GM19099 (cell line): Measurements from ENCODE around the gene LRFN2.

Experiments
- POLR2A ChIP-seq: IDR thresholded peaks from 3 replicates; pipeline ENCODE4 v1.6.1; 2011; ENCODE audit warnings: low read depth; ENCODE audit not compliant: insufficient read length; ENCODE audit errors: extremely low read depth

Gene LRFN2

DNA sequence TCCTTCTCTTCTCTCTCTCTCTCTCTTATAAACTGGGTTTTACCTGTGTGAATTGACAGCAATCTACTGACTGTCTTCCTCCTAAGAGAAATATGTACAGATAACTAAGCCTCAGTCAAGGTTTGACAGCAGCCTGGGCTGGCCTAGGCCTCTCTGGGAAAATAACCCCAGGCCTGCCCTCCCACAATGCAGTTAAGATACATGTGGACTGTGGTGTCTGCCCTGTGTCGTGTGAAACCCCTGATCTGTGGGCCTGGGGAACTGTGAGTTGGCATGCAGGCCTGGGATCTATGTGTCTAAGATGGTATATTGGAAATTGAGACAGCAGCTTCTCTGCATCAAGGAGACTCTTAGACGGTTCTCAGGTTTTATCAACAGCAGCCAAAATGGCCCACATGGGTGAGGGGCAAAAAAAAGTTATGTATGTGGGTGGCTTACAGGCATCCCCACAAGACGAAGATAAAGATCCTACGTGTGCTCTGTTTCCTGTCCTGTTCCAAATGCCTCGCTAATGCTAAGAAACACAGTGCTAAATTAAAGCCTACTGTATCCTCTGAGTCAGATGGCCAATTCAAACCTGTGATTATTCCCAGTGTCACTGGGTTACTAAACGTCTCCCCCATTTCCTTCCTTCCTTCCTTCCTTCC is 19.0 kb downstream of the LRFN2 start:
- no peak for TF ChIP-seq POLR2A

DNA sequence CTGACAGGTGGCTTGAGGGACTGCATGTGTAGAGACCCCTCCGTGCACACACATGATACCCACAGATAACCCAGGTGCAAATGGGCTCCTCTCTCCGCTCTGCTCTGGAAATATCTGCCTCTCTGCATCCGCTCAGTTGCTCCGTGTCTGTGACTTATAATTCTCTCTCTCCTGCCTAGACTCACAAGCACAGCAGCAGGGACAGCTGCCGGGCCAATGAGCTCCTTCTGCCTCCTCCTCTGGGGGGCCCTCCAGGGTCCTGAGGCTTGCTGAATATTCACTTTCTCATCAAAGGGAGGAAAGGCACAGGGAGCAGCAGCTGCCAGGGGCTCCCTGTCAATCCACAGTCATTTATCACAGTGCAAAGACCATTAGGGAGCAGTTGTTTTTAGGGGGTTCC is 24.1 kb downstream of the LRFN2 start:
- TF ChIP-seq POLR2A, result no peak

DNA sequence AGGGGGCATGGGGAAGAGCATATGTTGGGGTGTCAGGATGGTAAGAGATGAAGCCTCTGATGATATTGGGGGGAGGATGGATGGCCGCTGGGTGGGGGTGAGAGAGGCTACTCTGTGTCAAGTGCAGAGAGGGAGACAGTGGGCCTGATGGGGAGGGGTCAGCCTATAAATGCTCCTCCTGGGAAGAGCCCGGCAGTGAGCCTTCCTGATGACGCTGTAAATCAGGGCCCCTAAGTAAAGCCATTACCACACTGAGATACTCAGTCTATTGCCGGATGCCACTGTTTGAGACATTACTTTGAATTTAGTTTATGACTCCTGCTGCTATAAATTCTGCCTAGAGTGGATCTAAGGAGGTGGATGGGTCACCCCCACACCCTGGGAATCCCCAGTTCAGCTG is 28.1 kb downstream of the LRFN2 start:
- no peak for TF ChIP-seq POLR2A

DNA sequence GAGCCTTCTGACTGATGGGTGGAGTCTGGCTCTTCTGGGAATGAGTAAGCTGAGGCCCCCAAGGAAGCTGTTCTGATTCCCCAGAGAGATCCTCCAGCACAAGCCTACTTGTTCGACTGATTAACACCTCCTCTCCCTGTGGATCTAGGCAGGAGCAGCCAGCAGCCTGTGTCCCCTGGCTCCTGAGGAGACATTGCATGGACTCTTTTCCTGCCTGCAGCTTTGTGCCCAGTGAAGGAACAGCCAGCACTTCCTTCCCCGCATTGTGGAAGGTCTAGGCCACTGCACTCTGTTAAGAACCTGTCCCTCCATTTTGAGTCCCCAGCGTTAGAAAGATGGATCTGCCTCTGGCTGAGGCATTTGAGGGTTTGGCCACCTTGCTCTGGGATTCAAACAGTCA is 29.1 kb downstream of the LRFN2 start:
- no peak for TF ChIP-seq POLR2A

GRCh38 chr6:40556881-40557280 is 30.3 kb downstream of the LRFN2 start:
- no peak for TF ChIP-seq POLR2A

GRCh38 chr6:40556023-40556422 is 31.1 kb downstream of the LRFN2 start:
- TF ChIP-seq POLR2A, result no peak

- TF ChIP-seq POLR2A, result no peak
Observed at GRCh38 chr6:40555092-40555491, 32.1 kb downstream of the LRFN2 start.

DNA sequence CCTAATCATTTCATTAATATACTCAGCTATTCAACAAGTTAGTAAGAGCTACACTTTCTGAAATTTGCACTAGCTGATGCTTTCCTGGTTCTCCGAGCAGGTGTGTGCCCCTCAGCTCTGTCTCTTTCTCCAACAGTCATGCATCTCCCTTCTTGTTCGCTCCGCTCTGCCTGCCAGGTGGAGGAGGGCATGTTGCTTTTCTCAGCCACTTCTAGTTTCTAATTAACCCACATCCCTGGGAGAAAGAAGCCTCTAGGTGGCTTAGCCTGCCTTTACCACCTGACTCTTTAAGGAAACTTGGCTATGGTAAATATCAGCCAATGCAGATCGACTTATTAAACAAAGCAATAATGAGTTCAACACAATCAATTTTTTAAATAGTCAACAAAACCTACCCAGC is 34.2 kb downstream of the LRFN2 start:
- no peak for TF ChIP-seq POLR2A

DNA sequence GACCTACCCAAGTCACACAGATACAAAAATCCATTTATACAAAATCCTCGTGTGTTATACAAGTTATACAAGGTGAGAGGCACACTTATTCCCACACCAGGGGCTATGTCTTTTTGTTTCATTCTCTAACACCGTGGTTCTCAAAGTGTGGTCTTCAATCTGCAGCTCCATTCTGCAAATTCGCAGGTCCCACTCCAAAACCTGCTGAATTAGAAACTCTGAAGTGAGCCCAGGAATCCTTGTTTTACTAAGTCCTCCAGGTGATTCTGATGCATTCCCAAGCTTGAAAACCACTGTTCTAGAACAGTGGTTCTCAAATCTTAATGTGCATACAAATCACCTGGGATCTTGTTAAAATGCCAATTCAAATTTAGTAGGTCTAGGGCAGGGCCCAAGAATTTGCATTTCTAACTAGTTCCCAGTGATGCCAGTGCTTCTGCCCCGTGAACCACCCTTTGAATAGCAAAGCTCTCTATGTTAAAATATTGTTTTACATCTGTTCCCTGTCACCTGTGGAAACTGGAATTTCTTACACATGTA is 35.1 kb downstream of the LRFN2 start:
- TF ChIP-seq POLR2A, result no peak

GRCh38 chr6:40550202-40551101 is 36.7 kb downstream of the LRFN2 start:
- no peak for TF ChIP-seq POLR2A

DNA sequence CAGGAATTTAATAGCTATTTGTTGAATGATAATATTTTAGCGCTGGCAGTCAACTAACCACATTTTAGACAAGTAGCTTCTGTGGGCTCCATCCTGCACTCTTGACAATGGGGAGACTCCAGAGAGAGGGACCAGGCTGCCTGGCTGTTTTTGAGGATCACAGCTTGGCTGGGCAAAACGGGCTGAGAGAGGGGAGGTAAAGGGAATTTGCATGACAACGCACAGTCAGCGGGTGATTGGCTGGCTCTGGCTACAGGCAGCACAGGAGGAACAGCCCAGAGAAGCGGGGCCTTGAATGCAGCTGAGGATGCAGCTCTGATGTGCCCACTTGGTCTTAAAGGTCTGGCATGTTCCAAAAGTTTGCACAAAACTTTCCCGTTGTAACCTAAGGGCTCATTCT is 41.2 kb downstream of the LRFN2 start:
- no peak for TF ChIP-seq POLR2A

DNA sequence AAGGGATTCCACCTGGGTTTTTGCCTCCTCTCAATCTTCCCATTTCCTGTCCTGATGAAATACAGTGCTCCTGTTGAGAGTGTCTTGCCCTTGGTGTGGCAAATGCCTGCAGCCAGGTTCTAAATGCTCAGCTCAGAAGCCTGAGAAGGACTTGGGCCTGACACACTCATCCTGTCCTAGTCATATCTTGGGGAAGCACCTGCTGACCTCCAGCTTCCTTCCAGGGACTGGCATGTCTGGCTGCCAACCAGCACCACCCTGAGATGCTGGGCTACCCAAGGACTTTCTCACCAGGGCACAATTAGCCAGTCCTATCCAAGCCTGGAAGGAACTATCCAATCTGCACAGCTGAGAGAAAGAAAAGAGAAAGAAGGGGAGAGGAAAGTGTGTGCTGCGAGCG is 43.4 kb downstream of the LRFN2 start:
- no peak for TF ChIP-seq POLR2A

DNA sequence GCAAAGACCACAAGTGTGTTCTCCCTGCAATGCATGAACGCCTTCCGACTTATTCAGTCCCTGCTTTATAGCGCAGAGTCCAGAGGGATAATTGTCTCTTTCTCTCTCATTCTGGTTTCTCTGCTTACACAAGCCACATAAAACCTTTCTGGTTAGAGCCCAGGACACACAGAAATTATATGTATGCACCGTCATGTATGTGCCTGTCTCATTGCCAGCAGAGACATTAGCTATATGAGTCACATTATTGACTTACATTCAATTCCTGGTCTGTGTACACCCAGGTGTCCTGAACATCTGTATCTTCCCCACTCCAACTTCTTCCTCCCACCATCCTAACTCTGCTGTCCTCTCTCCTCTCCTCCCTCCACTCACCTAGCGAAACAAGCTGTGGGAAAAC is 44.0 kb downstream of the LRFN2 start:
- no peak for TF ChIP-seq POLR2A

GRCh38 chr6:40542175-40542764 is 44.9 kb downstream of the LRFN2 start:
- TF ChIP-seq POLR2A, result no peak

DNA sequence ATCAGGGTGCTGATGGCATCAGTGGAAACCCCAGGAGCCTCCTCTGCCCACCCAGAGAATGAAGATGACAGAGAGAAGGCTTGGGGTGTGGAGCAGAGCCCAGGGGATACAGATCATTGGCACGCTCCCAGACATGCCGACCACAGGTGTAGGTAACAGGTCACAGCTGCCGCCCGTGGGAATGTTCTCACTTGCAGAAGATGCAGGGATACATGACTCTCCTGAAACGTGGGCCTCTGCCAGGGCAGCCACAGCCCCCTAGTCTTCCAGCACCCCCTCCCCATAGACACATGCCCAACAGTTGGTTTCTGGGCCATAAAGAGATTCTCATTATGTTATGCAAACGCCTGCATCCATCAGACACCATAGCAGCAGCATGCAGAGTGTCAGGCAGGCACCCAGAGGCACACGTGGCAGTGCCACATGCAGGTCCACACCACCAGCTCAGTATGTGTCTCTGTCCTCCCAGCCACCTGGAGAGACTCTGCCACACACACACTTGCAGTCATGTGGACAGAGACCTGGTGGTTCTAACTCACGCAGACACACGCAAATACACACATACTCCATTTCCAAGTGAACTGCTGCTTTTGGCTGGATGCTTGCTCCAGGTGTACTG is 45.5 kb downstream of the LRFN2 start:
- no peak for TF ChIP-seq POLR2A
